GM12878 (cell line): Measurements from ENCODE around the gene CCDC138. TPM values are rescaled to one million over a fixed set of nuclear protein-coding genes. Genes with fewer than 3 reads are reported as not detected.

ENCODE experiments used
- ATAC-seq: fragments of 200-7000 bp; cut with Tn5 transposase; 3 replicates; pipeline ENCODE4 v1.9.1; 2020; ENCODE audit warnings: mild to moderate bottlenecking, moderate library complexity
- BruUV-seq: library from RNA; stranded (reverse); fragments of 400-500 nt; replicated peaks from 2 replicates; lab custom pipeline; 2021; lab: Mats Ljungman, UMichigan
- CTCF ChIA-PET: fragments of 300-600 bp; sonication (Branson Sonifier 250); formaldehyde crosslinking; extraction: SDS; loops from one replicate; lab custom pipeline; 2021; ENCODE audit warnings: inconsistent platforms; lab: Yijun Ruan, JAX
- POLR2A ChIA-PET: fragments of 350-600 bp; formaldehyde crosslinking; extraction: SDS; loops from one replicate; lab custom pipeline; 2021; ENCODE audit warnings: inconsistent platforms; lab: Charles Lee
- RAD21 ChIA-PET: fragments of 300-600 bp; sonication (Branson Sonifier 250); formaldehyde crosslinking; loops from one replicate; lab custom pipeline; 2023; ENCODE audit warnings: antibody characterized with exemption; ENCODE audit not compliant: unreplicated experiment; lab: Charles Lee
- SMC1A ChIA-PET: fragments of 300-600 bp; sonication (Branson Sonifier 250); formaldehyde crosslinking; loops from one replicate; lab custom pipeline; 2023; ENCODE audit not compliant: unreplicated experiment, uncharacterized antibody; lab: Charles Lee
- DNase-seq: peaks from one replicate; pipeline ENCODE4 v3.0.0-alpha.2; 2011; ENCODE audit warnings: low read depth, low spot score
- FAIRE-seq: peaks from 3 replicates; lab custom pipeline; 2011; peaks lifted over from hg19 to GRCh38; lab: Jason Lieb, UNC
- H2AFZ ChIP-seq: 2 replicates; pipeline ENCODE4 v1.6.0; 2011; ENCODE audit warnings: low read depth, low read length, control low read depth; ENCODE audit not compliant: control insufficient read depth
- H3K27ac ChIP-seq: 2 replicates; pipeline ENCODE4 v1.5.1; 2011; ENCODE audit warnings: control low read depth; ENCODE audit not compliant: control insufficient read depth, insufficient read depth
- H3K27me3 ChIP-seq, 2 experiments: replicated peaks in 1 of 2; 2 replicates each; pipeline versions ENCODE4 v1.6.0 to v1.6.1; 2011; ENCODE audit warnings: low read length in 1 of 2; ENCODE audit not compliant: control insufficient read depth in 2 of 2, insufficient read depth in 2 of 2
- H3K36me3 ChIP-seq, 2 experiments: 2 replicates each; pipeline ENCODE4 v1.5.1; 2011; ENCODE audit warnings: low read length in 1 of 2; ENCODE audit not compliant: control insufficient read depth in 2 of 2, insufficient read depth in 2 of 2
- H3K4me1 ChIP-seq: 2 replicates; pipeline ENCODE4 v1.6.1; 2011; ENCODE audit warnings: mild to moderate bottlenecking, low read length, moderate library complexity, mixed read lengths; ENCODE audit not compliant: control insufficient read depth, insufficient read depth
- H3K4me2 ChIP-seq: 2 replicates; pipeline ENCODE4 v1.6.0; 2011; ENCODE audit warnings: control low read depth; ENCODE audit not compliant: control insufficient read depth, insufficient read depth
- H3K4me3 ChIP-seq: fragments of 200-600 bp; sonication (generic); 2 replicates; pipeline ENCODE4 v1.5.1; 2016
- H3K79me2 ChIP-seq: 2 replicates; pipeline ENCODE4 v1.6.0; 2011; ENCODE audit warnings: low read length; ENCODE audit not compliant: control insufficient read depth, insufficient read depth
- H3K9ac ChIP-seq: 2 replicates; pipeline ENCODE4 v1.8.0; 2011; ENCODE audit warnings: low read length, control low read depth, mixed read lengths; ENCODE audit not compliant: control insufficient read depth, insufficient read depth
- H3K9me3 ChIP-seq: replicated peaks from 3 replicates; pipeline ENCODE4 v1.5.1; 2011; ENCODE audit warnings: mild to moderate bottlenecking, low read length; ENCODE audit not compliant: control insufficient read depth, insufficient read depth
- H4K20me1 ChIP-seq: 2 replicates; pipeline ENCODE4 v1.6.0; 2011; ENCODE audit not compliant: control insufficient read depth, insufficient read depth
- CTCF ChIP-seq, 3 experiments: IDR thresholded peaks in 2 of 3; conservative IDR thresholded peaks in 1 of 3; 2 replicates each; pipeline ENCODE4 v1.5.1; 2011; ENCODE audit warnings: low read depth in 3 of 3, low read length in 3 of 3, mild to moderate bottlenecking in 3 of 3, control low read depth in 2 of 3, moderate library complexity in 2 of 3, inconsistent platforms in 1 of 3, mixed read lengths in 1 of 3; ENCODE audit not compliant: control insufficient read depth in 2 of 3, insufficient read depth in 1 of 3; ENCODE audit errors: extremely low read depth in 1 of 3
- EP300 ChIP-seq, 2 experiments: fragments of 150-350 bp in 1 of 2; IDR thresholded peaks; 2 replicates each; pipeline ENCODE4 v1.6.1; 2011 to 2012; ENCODE audit warnings: low read depth in 2 of 2, low read length in 2 of 2, borderline replicate concordance in 1 of 2, improper control_type of control experiment in 1 of 2, inconsistent platforms in 1 of 2; ENCODE audit not compliant: control insufficient read depth in 1 of 2
- FOS ChIP-seq: IDR thresholded peaks from 3 replicates; pipeline ENCODE4 v1.6.1; 2011; ENCODE audit warnings: borderline replicate concordance; ENCODE audit not compliant: insufficient read length; ENCODE audit errors: extremely low read depth
- MTA3 ChIP-seq: IDR thresholded peaks from 2 replicates; pipeline ENCODE4 v1.6.1; 2012; ENCODE audit warnings: low read length, inconsistent platforms, borderline replicate concordance
- NBN ChIP-seq: fragments of 450-650 bp; IDR thresholded peaks from 2 replicates; pipeline ENCODE4 v1.6.1; 2016
- PAX8 ChIP-seq: fragments of 450-650 bp; IDR thresholded peaks from 2 replicates; pipeline ENCODE4 v1.6.1; 2017; ENCODE audit warnings: mild to moderate bottlenecking, moderate library complexity
- RAD21 ChIP-seq: IDR thresholded peaks from 2 replicates; pipeline ENCODE4 v1.6.1; 2011; ENCODE audit warnings: mild to moderate bottlenecking, low read depth, low read length, moderate library complexity; ENCODE audit not compliant: insufficient read depth
- RBBP5 ChIP-seq: fragments of 200-600 bp; sonication (generic); conservative IDR thresholded peaks from 2 replicates; pipeline ENCODE4 v1.6.1; 2016
- SIX5 ChIP-seq: IDR thresholded peaks from 2 replicates; pipeline ENCODE4 v1.6.1; 2011; ENCODE audit warnings: mild to moderate bottlenecking, low read depth, low read length, moderate library complexity; ENCODE audit not compliant: severe bottlenecking
- SMC3 ChIP-seq: IDR thresholded peaks from 2 replicates; pipeline ENCODE4 v1.6.1; 2011; ENCODE audit warnings: low read length, improper control_type of control experiment, borderline replicate concordance
- TCF3 ChIP-seq: IDR thresholded peaks from 2 replicates; pipeline ENCODE4 v1.6.1; 2012; ENCODE audit warnings: low read depth, mild to moderate bottlenecking, low read length, borderline replicate concordance; ENCODE audit not compliant: insufficient read depth
- TCF7 ChIP-seq: IDR thresholded peaks from 2 replicates; pipeline ENCODE4 v1.6.1; 2014; ENCODE audit warnings: antibody characterized with exemption, borderline replicate concordance
- ZBTB33 ChIP-seq: fragments of 450-650 bp; IDR thresholded peaks from 2 replicates; pipeline ENCODE4 v1.6.1; 2017; ENCODE audit warnings: mild to moderate bottlenecking
- ZNF384 ChIP-seq: IDR thresholded peaks from 2 replicates; pipeline ENCODE4 v1.6.1; 2012; ENCODE audit warnings: low read depth, mild to moderate bottlenecking, low read length, improper control_type of control experiment, borderline replicate concordance
- WGBS: methylation state at CpG from one replicate; pipeline ENCODE4 v1.1.6; 2016; ENCODE audit warnings: low lambda C conversion rate; ENCODE audit not compliant: insufficient replicate concordance, insufficient coverage; ENCODE audit errors: missing lambda C conversion rate; 5-methylcytosine and 5-hydroxymethylcytosine counted together
- in situ Hi-C: fragments of 300-500 bp; cut with MboI; formaldehyde crosslinking; loops from 9 replicates; pipeline ENCODE4 v1.14.3; 2018; ENCODE audit warnings: mixed read lengths
- intact Hi-C: fragments of 100-400 bp; cut with micrococcal nuclease; formaldehyde crosslinking; loops from one replicate; pipeline ENCODE4 v1.14.2; 2022; ENCODE audit not compliant: unreplicated experiment
- polyA plus RNA-seq, 11 experiments: library from polyadenylated mRNA; depleted of rRNA in 4 of 11; unstranded in 6 of 11; stranded (reverse) in 5 of 11; fragments of >200 nt; fragmentation: Nextera tagmentation in 4 of 11; fragmentation: Illumina TruSeq in 1 of 11; extraction: Ambion mirVana in 4 of 11; extraction: Trizol in 1 of 11; gene quantifications; 1 replicate in 1 of 11; 2 replicates in 10 of 11; pipeline versions ENCODE4 v1.2.1 to v1.2.3, GENCODE V29; 2011 to 2016; ENCODE audit warnings: inconsistent platforms in 2 of 11, missing spikeins in 2 of 11, low read depth in 1 of 11
- total RNA-seq, 4 experiments: library from RNA; depleted of rRNA in 3 of 4; stranded (reverse); fragments of >200 nt in 3 of 4; fragmentation: Illumina TruSeq in 1 of 4; extraction: Trizol in 1 of 4; gene quantifications; 2 replicates each; pipeline versions ENCODE4 v1.2.1 to v1.2.3, GENCODE V29; 2013 to 2021

Gene CCDC138
- total and polyA plus RNA-seq, 10 of the 15 experiments (the other 5 are each of a cell fraction or from before 2014, with no cell fraction given) = 7.9 to 19.4 (median 13.0) TPM

GRCh38 chr2:108907822-108908712, 121.5 kb downstream of the CCDC138 start:
- Histone ChIP-seq H3K4me1 (no peaks in the 10 kb centered on the region), H2AFZ (no peak overlapping the region), H3K4me3 (no peak overlapping the region), H3K9me3 (no peaks in the 10 kb centered on the region), H3K27ac (no peak overlapping the region), H3K79me2 (no peaks in the 10 kb centered on the region), H3K27me3 (no peaks in the 10 kb centered on the region; a peak in 2 of 4 replicates), H3K36me3 (no peaks in the 10 kb centered on the region), H3K4me2 (no peak overlapping the region), H4K20me1 (no peaks in the 10 kb centered on the region), H3K9ac (no peak overlapping the region)
- WGBS = 63% methylated on average over 23 of the region's 24 CpGs
- POLR2A ChIA-PET = no interaction called here
- intact Hi-C loops = no loop called here
- CTCF ChIA-PET = no interaction called here
- in situ Hi-C loops = no loop called here
- DNase-seq (no peak), ATAC-seq (no peak), FAIRE-seq (no peak)
- SMC1A ChIA-PET = no interaction called here
- BruUV-seq = no TSS peak
- RAD21 ChIA-PET = no interaction called here
- TF ChIP-seq ZBTB33 (no peak), ZNF384 (no peak), RBBP5 (no peak), EP300 (IDR thresholded peaks at IDR 0.05; ENCODE audit: borderline replicate concordance in 1 of 2, control insufficient read depth in 1 of 2, low read depth in 2 of 2, low read length in 2 of 2) (no peak), PAX8 (no peak), SIX5 (no peak), RAD21 (no peak), CTCF (IDR thresholded peaks at IDR 0.05 in 2 of 3, conservative IDR thresholded peaks at IDR 0.05 in 1 of 3; ENCODE audit: control insufficient read depth in 2 of 3, extremely low read depth in 1 of 3, insufficient read depth in 1 of 3, low read depth in 3 of 3, low read length in 3 of 3) (no peak), SMC3 (no peak), FOS (no peak), TCF7 (no peak), TCF3 (no peak), NBN (no peak), MTA3 (no peak)
